Astrocyte of the hippocampus (primary cell): Measurements from ENCODE around the gene FBXO2.
"Not testable (repeated sequence)": the region's sequence is repeated elsewhere in the genome, so short reads cannot be mapped to it uniquely, and the experiment has no call there.

Experiments
- DNase-seq: peaks from one replicate; pipeline ENCODE4 v3.0.0; 2011; ENCODE audit warnings: low read depth, low spot score

FBXO2 gene

GRCh38 chr1:11629184-11630016 lies 24.8 kb downstream of the FBXO2 start:
- no peak for DNase-seq

- no peak for DNase-seq
These were observed 25.5 kb downstream of the FBXO2 start for GRCh38 chr1:11628767-11629166.

- no peak for DNase-seq
These were observed 27.7 kb downstream of the FBXO2 start for GRCh38 chr1:11626551-11626950.

GRCh38 chr1:11623702-11624101 lies 30.5 kb downstream of the FBXO2 start:
- DNase-seq: no peak

GRCh38 chr1:11622398-11622797 lies 31.8 kb downstream of the FBXO2 start:
- DNase-seq: no peak

- DNase-seq: no peak
These were observed 33.3 kb downstream of the FBXO2 start for GRCh38 chr1:11620924-11621323.

- DNase-seq: no peak
These were observed 33.8 kb downstream of the FBXO2 start for GRCh38 chr1:11620405-11620804.

- no peak for DNase-seq
These were observed 36.5 kb downstream of the FBXO2 start for GRCh38 chr1:11617741-11618140.

- DNase-seq: no peak
These were observed 36.9 kb downstream of the FBXO2 start for GRCh38 chr1:11617314-11617713.

- no peak for DNase-seq
These were observed 37.5 kb downstream of the FBXO2 start for GRCh38 chr1:11616766-11617165.

- no peak for DNase-seq
These were observed 39.1 kb downstream of the FBXO2 start for GRCh38 chr1:11615090-11615489.

- DNase-seq: no peak
These were observed 40.9 kb downstream of the FBXO2 start for GRCh38 chr1:11613347-11613746.

- no peak for DNase-seq
These were observed 42.4 kb downstream of the FBXO2 start for GRCh38 chr1:11611638-11612327.

GRCh38 chr1:11610629-11611180 lies 43.5 kb downstream of the FBXO2 start:
- DNase-seq: no peak

GRCh38 chr1:11609378-11609777 lies 44.9 kb downstream of the FBXO2 start:
- not testable (repeated sequence) for DNase-seq

- DNase-seq: not testable (repeated sequence)
These were observed 45.6 kb downstream of the FBXO2 start for GRCh38 chr1:11608596-11609130.

- DNase-seq: no peak
These were observed 47.5 kb downstream of the FBXO2 start for GRCh38 chr1:11606775-11607174.

- no peak for DNase-seq
These were observed 51.2 kb downstream of the FBXO2 start for GRCh38 chr1:11602981-11603380.

- DNase-seq: no peak
These were observed 51.8 kb downstream of the FBXO2 start for GRCh38 chr1:11602424-11602823.

- no peak for DNase-seq
These were observed 53.4 kb downstream of the FBXO2 start for GRCh38 chr1:11600836-11601235.

GRCh38 chr1:11599891-11600576 lies 54.2 kb downstream of the FBXO2 start:
- DNase-seq: no peak

- DNase-seq: peak; percentile 20
These were observed 55.8 kb downstream of the FBXO2 start for GRCh38 chr1:11598461-11598860.
